ENCODE measurements around the gene SETX.

Gene SETX

DNA sequence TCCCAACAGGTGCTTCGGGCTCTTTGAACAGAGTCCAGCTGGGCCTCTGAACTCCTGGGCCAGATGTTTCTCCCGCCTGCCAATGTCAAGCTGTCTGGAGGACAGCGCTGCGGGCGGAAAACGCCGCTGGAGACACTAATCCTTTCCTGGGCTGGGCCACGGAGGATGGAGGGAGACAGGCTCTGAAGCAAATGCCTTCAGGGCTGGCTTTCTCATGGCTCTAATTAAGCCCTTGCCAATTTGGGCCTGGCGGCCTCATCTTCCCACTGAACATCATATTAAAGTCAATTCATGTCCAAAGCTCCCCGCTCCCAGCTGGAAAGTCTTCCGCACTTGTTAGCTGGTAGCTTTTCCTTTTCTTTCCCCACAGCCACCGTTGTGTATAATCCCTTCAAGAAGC lies 120.3 kb downstream of the SETX start:
- no peak for DNase-seq
- in situ Hi-C loops (cut with HindIII; ENCODE audit: low pct_ligation_motif_present, low pct_unique_long_range_greater_than_20kb, low sequenced_read_pairs): no loop called here

DNA sequence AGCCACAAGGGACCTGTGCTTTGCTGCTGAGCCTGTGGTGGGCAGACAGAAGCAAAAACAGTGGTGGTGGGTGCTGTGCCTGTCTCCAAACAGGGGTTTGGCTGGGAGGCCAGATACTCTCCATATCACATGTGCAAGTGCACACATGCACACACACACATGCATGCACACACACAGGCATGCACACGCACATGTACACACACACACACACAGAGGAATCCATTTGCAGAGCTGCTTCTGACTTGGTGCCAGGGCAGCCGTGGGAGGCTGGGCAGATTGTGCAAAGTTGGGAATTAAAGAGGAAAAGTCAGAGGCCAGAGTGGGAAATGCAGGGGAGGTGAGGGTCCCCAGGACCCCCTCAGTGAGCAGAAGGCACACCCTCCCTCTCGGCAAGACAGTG lies 121.6 kb downstream of the SETX start:
- in situ Hi-C loops (cut with HindIII; ENCODE audit: low pct_ligation_motif_present, low pct_unique_long_range_greater_than_20kb, low sequenced_read_pairs): no loop called here
- no peak for DNase-seq

- in situ Hi-C loops (cut with HindIII; ENCODE audit: low pct_ligation_motif_present, low pct_unique_long_range_greater_than_20kb, low sequenced_read_pairs): no loop called here
- DNase-seq: no peak
These were observed 122.3 kb downstream of the SETX start for GRCh38 chr9:132232522-132232921.

DNA sequence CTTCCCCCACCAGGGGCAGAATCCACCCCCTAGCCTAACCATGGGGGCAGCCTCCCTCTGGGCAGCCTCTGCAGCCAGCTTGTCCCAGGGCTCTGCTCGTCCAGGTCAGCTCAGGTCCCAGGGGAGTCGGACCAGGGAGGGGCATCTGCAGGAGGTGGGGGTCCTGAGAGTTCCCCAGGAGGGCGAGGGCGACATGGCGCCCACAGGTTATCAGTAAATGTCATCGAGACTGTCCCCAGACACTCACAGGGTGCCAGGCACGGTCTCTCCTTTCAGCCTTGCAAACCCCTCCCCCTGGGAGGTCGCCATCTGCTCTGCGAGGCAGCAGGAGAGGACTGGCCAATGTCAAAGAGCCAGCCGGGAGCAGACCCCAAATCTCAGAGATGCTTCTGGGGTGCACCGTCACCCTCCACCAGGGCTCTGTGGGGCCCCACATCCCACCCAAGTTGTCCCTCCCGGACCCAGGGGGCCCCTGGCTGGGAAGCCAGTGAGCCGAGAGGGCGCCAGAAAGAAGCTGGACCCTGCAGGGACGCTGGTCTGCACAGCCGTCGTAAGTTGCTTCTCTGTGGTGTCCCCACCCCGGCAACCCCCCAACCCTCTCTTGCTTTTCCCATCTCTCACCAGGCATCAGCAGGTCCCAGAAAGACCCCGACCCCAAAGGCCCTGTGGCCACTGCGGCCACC lies 123.6 kb downstream of the SETX start:
- DNase-seq: no peak
- in situ Hi-C loops (cut with HindIII; ENCODE audit: low pct_ligation_motif_present, low pct_unique_long_range_greater_than_20kb, low sequenced_read_pairs): no loop called here

DNA sequence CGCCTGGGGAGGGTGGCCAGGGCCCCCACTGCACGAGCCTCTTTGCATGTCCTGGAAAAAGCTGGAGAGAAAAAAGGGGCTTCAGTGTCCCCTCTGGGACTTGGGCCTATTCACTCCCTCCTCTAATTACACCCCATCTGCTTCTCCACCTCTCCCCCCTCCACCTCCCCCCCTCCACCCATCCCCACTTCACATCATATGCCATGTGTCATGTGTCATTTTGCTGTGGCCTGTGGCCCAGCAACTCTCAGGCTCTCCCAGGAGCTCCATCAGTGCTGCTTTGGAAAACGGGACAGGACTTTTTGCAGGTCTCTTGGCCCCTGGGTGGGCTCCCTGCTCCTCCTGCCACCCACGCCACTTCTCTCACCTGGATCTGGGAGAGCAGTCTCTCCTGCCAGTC lies 124.2 kb downstream of the SETX start:
- in situ Hi-C loops (cut with HindIII; ENCODE audit: low pct_ligation_motif_present, low pct_unique_long_range_greater_than_20kb, low sequenced_read_pairs): no loop called here
- no peak for DNase-seq

DNA sequence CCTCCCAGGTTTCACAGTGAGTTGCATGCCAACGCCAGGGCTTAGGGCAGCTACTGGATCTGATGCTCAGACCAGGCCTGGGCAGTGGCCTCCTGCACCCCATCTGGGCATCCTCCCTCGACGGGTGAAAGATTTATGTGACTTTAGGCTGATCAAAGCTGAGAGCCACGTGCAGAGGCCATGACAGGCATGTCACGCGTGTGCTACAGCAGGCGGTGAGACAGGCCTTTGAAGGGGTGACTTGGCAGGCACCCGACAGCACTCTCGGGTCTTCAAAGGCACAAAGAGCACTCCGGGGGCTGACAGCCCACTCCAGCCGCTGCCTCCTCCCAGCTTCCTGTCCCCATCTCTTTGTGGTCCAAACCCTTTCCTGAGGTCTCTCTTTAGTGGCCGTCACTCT lies 126.7 kb downstream of the SETX start:
- in situ Hi-C loops (cut with HindIII; ENCODE audit: low pct_ligation_motif_present, low pct_unique_long_range_greater_than_20kb, low sequenced_read_pairs): no loop called here
- DNase-seq: no peak

DNA sequence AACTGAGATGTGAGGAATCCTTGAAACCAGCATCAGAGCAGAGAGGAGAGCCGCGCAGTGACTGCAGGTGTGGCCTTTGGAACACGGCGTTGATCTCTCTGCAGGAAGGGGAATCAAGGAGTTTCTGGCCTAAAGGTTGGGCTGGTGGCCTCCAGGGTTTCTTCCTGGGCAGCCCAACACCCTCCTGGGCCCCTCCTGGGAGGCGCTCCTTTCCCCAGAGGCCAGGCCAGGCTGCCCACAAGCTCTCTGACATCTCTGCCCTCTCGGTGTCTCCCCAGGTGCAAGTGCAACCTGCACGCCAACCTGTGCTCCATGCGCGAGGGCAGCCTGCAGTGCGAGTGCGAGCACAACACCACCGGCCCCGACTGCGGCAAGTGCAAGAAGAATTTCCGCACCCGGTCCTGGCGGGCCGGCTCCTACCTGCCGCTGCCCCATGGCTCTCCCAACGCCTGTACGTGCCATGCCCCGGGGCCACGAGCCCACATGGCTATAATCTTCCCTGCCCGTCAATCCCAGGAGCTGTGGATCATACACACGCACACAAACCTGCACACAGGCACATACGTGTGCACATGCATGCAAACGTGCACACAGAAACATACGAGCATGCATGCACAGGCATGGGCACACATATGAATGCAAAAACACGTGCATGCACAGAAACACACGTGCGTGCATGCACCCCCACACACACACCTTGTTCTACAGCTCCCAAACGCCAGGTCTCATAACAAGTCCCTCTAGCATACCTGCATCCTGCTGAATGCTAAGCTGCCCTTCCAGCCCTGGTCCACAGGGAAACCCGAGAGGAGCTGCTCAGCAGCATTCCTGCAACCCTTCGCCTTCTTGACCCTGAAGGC lies 128.0 kb downstream of the SETX start:
- no peak for DNase-seq
- in situ Hi-C loops (cut with HindIII; ENCODE audit: low pct_ligation_motif_present, low pct_unique_long_range_greater_than_20kb, low sequenced_read_pairs): no loop called here

DNA sequence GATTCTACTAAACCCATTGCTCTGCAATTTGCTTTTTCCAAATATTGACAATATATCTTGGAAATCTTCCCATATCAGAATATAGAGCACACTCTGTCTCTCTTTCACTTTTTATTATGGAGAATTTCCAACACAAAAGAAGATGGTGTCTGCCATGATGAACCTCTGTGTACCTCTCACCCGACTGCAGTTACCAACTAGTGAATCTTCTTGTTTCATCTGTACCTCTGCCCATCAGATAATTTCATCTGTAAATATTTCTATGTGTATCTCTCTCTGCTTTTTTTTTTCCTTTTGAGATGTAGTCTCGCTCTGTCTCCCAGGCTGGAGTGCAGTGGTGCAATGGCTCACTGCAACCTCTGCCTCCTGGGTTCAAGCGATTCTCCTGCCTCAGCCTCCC lies 130.1 kb downstream of the SETX start:
- DNase-seq: no peak
- in situ Hi-C loops (cut with HindIII; ENCODE audit: low pct_ligation_motif_present, low pct_unique_long_range_greater_than_20kb, low sequenced_read_pairs): no loop called here

DNA sequence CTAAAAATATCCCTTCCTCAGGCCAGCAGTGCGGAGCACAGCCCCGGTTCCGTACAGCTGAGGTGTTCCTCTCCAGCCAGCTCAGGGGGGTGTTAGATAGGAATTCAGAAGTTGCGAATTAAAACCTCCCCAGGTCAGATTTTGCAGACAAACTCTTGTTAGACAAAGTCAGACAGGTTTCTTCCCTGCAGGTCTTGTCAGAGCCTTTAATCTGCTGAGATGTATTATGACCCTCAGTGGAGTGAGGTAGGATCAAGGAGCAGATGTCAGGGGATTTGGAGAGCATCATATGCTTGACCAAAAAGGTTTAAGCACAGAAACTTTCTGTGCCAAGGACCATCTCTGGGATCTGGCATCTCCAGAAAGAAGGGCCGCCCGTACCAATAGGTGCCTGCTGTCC lies 132.8 kb downstream of the SETX start:
- in situ Hi-C loops (cut with HindIII; ENCODE audit: low pct_ligation_motif_present, low pct_unique_long_range_greater_than_20kb, low sequenced_read_pairs): no loop called here
- no peak for DNase-seq

GRCh38 chr9:132218208-132218607 lies 136.6 kb downstream of the SETX start:
- in situ Hi-C loops (cut with HindIII; ENCODE audit: low pct_ligation_motif_present, low pct_unique_long_range_greater_than_20kb, low sequenced_read_pairs): no loop called here
- no peak for DNase-seq

DNA sequence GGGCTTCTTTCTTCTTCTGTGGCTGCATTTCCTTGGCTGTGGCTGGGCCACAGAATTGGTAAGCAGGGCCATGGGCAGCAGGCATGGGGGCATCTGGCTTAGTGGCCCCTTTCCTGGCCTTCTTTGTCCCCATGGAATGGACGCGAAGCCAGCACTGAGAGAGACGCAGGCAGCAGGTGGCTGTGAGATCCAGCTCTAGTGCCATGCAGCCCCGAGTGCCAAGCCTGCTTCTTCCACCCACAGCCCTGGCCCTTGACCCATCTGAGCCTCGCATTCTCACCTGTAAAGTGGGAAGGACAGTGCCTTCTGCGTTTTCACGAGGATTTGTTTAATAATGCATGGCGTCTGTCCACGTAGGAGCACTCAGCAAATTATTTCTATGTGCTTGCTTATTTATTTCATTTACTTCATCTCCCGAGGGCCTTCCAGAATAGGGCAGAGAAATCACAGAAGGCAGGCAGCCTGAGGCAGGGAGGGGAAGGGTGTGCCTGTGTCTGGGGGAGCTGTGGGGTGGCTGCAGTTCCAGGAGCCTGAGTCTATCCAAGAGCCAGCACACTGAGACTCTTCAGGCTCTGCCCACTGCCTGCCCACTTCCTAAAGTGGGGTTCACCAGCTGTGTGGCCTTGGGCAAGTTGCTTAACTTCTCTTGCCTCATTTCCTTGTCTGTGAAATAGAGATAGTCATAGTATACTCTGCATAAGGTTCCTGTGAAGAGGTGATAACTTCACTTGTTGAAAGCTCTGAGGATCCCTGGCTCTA lies 137.7 kb downstream of the SETX start:
- in situ Hi-C loops (cut with HindIII; ENCODE audit: low pct_ligation_motif_present, low pct_unique_long_range_greater_than_20kb, low sequenced_read_pairs): no loop called here
- DNase-seq: no peak

GRCh38 chr9:132214027-132214622 lies 140.7 kb downstream of the SETX start:
- DNase-seq: peak; percentile 71

DNA sequence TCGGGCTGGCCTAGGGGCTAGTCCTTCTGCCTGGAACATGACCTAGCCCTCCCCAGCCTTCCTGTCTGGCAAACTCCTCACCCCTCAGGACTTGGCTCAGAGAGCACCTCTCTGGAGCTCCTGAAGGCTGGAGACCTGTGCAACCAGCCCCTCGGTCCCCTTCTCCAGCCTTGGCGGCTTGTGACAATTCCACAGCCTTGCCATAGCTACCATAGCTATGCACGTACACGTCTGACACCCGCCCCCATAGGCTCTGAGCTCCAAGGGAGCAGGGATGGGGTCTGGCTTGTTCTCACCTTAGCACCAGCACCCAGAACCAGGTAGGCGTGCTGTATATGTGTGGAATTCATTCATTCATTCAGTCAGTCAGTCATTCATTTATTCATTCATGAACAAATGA lies 143.2 kb downstream of the SETX start:
- in situ Hi-C loops (cut with HindIII; ENCODE audit: low pct_ligation_motif_present, low pct_unique_long_range_greater_than_20kb, low sequenced_read_pairs): no loop called here
- DNase-seq: no peak

More at GRCh38 chr9:132214027-132214622, 140.7 kb downstream of the SETX start:
- in situ Hi-C loops (cut with HindIII; ENCODE audit: low pct_ligation_motif_present, low pct_unique_long_range_greater_than_20kb, low sequenced_read_pairs): no loop called here

Data from ACHN (cell line).